Prostate gland (tissue), 2 donors: ENCODE measurements around the gene CCL13.

Experiments used
- CTCF ChIP-seq, 4 experiments: fragments of 200-600 bp in 2 of 4; fragments of 450-650 bp in 2 of 4; sonication (generic) in 2 of 4; IDR thresholded peaks; 1 replicate in 3 of 4; 2 replicates in 1 of 4; pipeline ENCODE4 v1.5.1; 2016 to 2019; ENCODE audit warnings: antibody characterized with exemption in 4 of 4, mild to moderate bottlenecking in 2 of 4, moderate library complexity in 2 of 4
- POLR2A ChIP-seq: fragments of 450-650 bp; IDR thresholded peaks from one replicate; pipeline ENCODE4 v1.6.1; 2016; ENCODE audit warnings: antibody characterized with exemption, mild to moderate bottlenecking

GRCh38 chr17:34307110-34307509 lies 49.2 kb upstream of the CCL13 start:
- TF ChIP-seq CTCF (IDR thresholded peaks at IDR 0.05) (no peak), POLR2A (no peak)
